NCI-H146 treated with DMSO at 0.1 percent for 48 hours (cell line): ENCODE data around the gene EPAS1.

Experiments
- DNase-seq: peaks from one replicate; lab custom pipeline; 2025; ENCODE audit not compliant: unreplicated experiment; lab: John Stamatoyannopoulos, UW

EPAS1 gene

GRCh38 chr2:46337208-46337994 lies 40.2 kb downstream of the EPAS1 start:
- DNase-seq: no peak

GRCh38 chr2:46338674-46339073 lies 41.5 kb downstream of the EPAS1 start:
- DNase-seq: no peak

- no peak for DNase-seq
Observed at GRCh38 chr2:46339200-46339599, 42.0 kb downstream of the EPAS1 start.

- no peak for DNase-seq
Observed at GRCh38 chr2:46339676-46340459, 42.7 kb downstream of the EPAS1 start.

GRCh38 chr2:46340740-46341420 lies 43.7 kb downstream of the EPAS1 start:
- no peak for DNase-seq

- no peak for DNase-seq
Observed at GRCh38 chr2:46342566-46343315, 45.5 kb downstream of the EPAS1 start.

GRCh38 chr2:46344706-46345105 lies 47.5 kb downstream of the EPAS1 start:
- no peak for DNase-seq

GRCh38 chr2:46345775-46346174 lies 48.6 kb downstream of the EPAS1 start:
- DNase-seq: no peak

GRCh38 chr2:46346719-46347118 lies 49.5 kb downstream of the EPAS1 start:
- no peak for DNase-seq

- DNase-seq: no peak
Observed at GRCh38 chr2:46347648-46348280, 50.6 kb downstream of the EPAS1 start.

GRCh38 chr2:46349115-46349547 lies 51.9 kb downstream of the EPAS1 start:
- no peak for DNase-seq

GRCh38 chr2:46350029-46350689 lies 53.0 kb downstream of the EPAS1 start:
- DNase-seq: no peak

GRCh38 chr2:46351098-46351749 lies 54.0 kb downstream of the EPAS1 start:
- DNase-seq: no peak

- no peak for DNase-seq
Observed at GRCh38 chr2:46351750-46352138, 54.5 kb downstream of the EPAS1 start.

GRCh38 chr2:46352621-46353020 lies 55.4 kb downstream of the EPAS1 start:
- no peak for DNase-seq

- no peak for DNase-seq
Observed at GRCh38 chr2:46353509-46353908, 56.3 kb downstream of the EPAS1 start.

- no peak for DNase-seq
Observed at GRCh38 chr2:46355756-46356155, 58.5 kb downstream of the EPAS1 start.

- no peak for DNase-seq
Observed at GRCh38 chr2:46356991-46357390, 59.8 kb downstream of the EPAS1 start.

GRCh38 chr2:46358713-46359112 lies 61.5 kb downstream of the EPAS1 start:
- no peak for DNase-seq

- no peak for DNase-seq
Observed at GRCh38 chr2:46360303-46360702, 63.1 kb downstream of the EPAS1 start.
